H9 (cell line): ENCODE measurements around the gene EVI5. TPM values are rescaled to one million over a fixed set of nuclear protein-coding genes. Genes with fewer than 3 reads are reported as not detected.

Source experiments
- DNase-seq: peaks from one replicate; pipeline ENCODE4 v3.0.0-alpha.2; 2017
- H2AFZ ChIP-seq: one replicate; pipeline ENCODE4 v1.6.1; 2013; ENCODE audit warnings: mild to moderate bottlenecking, low read length, control low read depth, moderate library complexity
- H2AK5ac ChIP-seq: 2 replicates; pipeline ENCODE4 v1.6.1; 2013; ENCODE audit warnings: low read length, control low read depth, mixed read lengths; ENCODE audit not compliant: insufficient read length
- H2BK120ac ChIP-seq: one replicate; pipeline ENCODE4 v1.6.1; 2013; ENCODE audit warnings: low read depth, mild to moderate bottlenecking, low read length, control low read depth, inconsistent platforms; ENCODE audit not compliant: poor library complexity, severe bottlenecking
- H2BK12ac ChIP-seq: 2 replicates; pipeline ENCODE4 v1.6.1; 2013; ENCODE audit warnings: low read length, control low read depth, mixed read lengths, low read depth; ENCODE audit not compliant: insufficient read length
- H2BK15ac ChIP-seq: 2 replicates; pipeline ENCODE4 v1.6.1; 2013; ENCODE audit warnings: low read depth, low read length, control low read depth
- H2BK20ac ChIP-seq: one replicate; pipeline ENCODE4 v1.6.1; 2013; ENCODE audit warnings: low read depth, mild to moderate bottlenecking, low read length, control low read depth, inconsistent platforms; ENCODE audit not compliant: poor library complexity, severe bottlenecking
- H2BK5ac ChIP-seq: 2 replicates; pipeline ENCODE4 v1.6.1; 2013; ENCODE audit warnings: low read length, control low read depth, mixed read lengths; ENCODE audit not compliant: insufficient read length
- H3K14ac ChIP-seq: 2 replicates; pipeline ENCODE4 v1.6.1; 2013; ENCODE audit warnings: low read length, control low read depth; ENCODE audit not compliant: insufficient read depth
- H3K18ac ChIP-seq: 2 replicates; pipeline ENCODE4 v1.6.1; 2013; ENCODE audit warnings: low read depth, mild to moderate bottlenecking, mixed read lengths, low read length, control low read depth; ENCODE audit not compliant: insufficient read length
- H3K23ac ChIP-seq: 2 replicates; pipeline ENCODE4 v1.6.1; 2013; ENCODE audit warnings: low read length, control low read depth, mixed read lengths, low read depth; ENCODE audit not compliant: insufficient read length
- H3K23me2 ChIP-seq: 2 replicates; pipeline ENCODE4 v1.6.1; 2013; ENCODE audit warnings: low read depth, mild to moderate bottlenecking, mixed read lengths, low read length, control low read depth; ENCODE audit not compliant: insufficient read length, poor library complexity, severe bottlenecking
- H3K27ac ChIP-seq: 2 replicates; pipeline ENCODE4 v1.5.1; 2013; ENCODE audit warnings: low read length, control low read depth, mixed read lengths, low read depth; ENCODE audit not compliant: insufficient read length
- H3K27me3 ChIP-seq: 2 replicates; pipeline ENCODE4 v1.6.1; 2013; ENCODE audit warnings: low read length, control low read depth, inconsistent platforms; ENCODE audit not compliant: insufficient read depth
- H3K4ac ChIP-seq: 2 replicates; pipeline ENCODE4 v1.6.1; 2013; ENCODE audit warnings: low read depth, mild to moderate bottlenecking, control low read depth, inconsistent platforms, low read length, moderate library complexity
- H3K4me1 ChIP-seq: 2 replicates; pipeline ENCODE4 v1.6.1; 2013; ENCODE audit warnings: low read length, control low read depth, inconsistent platforms; ENCODE audit not compliant: insufficient read depth
- H3K4me2 ChIP-seq: 2 replicates; pipeline ENCODE4 v1.6.1; 2013; ENCODE audit warnings: low read length, control low read depth, mixed read lengths; ENCODE audit not compliant: insufficient read length, insufficient read depth
- H3K56ac ChIP-seq: 2 replicates; pipeline ENCODE4 v1.6.1; 2013; ENCODE audit warnings: low read depth, mild to moderate bottlenecking, mixed read lengths, low read length, control low read depth; ENCODE audit not compliant: insufficient read length
- H3K79me1 ChIP-seq: 2 replicates; pipeline ENCODE4 v1.6.1; 2013; ENCODE audit warnings: low read depth, mild to moderate bottlenecking, moderate library complexity, low read length, control low read depth, inconsistent platforms; ENCODE audit not compliant: insufficient read depth, poor library complexity, severe bottlenecking
- H3K79me2 ChIP-seq: 2 replicates; pipeline ENCODE4 v1.6.1; 2013; ENCODE audit warnings: low read length, control low read depth, inconsistent platforms; ENCODE audit not compliant: insufficient read depth
- H3K9ac ChIP-seq: 2 replicates; pipeline ENCODE4 v1.6.1; 2013; ENCODE audit warnings: low read length, control low read depth, mixed read lengths; ENCODE audit not compliant: insufficient read length; ENCODE audit errors: extremely low read depth
- H3K9me3 ChIP-seq: one replicate; pipeline ENCODE4 v1.6.1; 2013; ENCODE audit warnings: low read depth, low read length, inconsistent platforms; ENCODE audit not compliant: control insufficient read depth
- H3T11ph ChIP-seq: one replicate; pipeline ENCODE4 v1.6.1; 2013; ENCODE audit warnings: mild to moderate bottlenecking, low read length, control low read depth, inconsistent platforms
- H4K20me1 ChIP-seq: one replicate; pipeline ENCODE4 v1.6.1; 2013; ENCODE audit not compliant: control insufficient read depth, insufficient read length, insufficient read depth
- H4K5ac ChIP-seq: 2 replicates; pipeline ENCODE4 v1.6.1; 2013; ENCODE audit warnings: low read depth, mild to moderate bottlenecking, mixed read lengths, low read length, control low read depth; ENCODE audit not compliant: insufficient read length
- H4K8ac ChIP-seq: replicated peaks from 2 replicates; pipeline ENCODE4 v1.6.1; 2013; ENCODE audit warnings: low read length, control low read depth, mixed read lengths, low read depth; ENCODE audit not compliant: insufficient read length
- H4K91ac ChIP-seq: 2 replicates; pipeline ENCODE4 v1.6.1; 2013; ENCODE audit warnings: low read depth, mild to moderate bottlenecking, moderate library complexity, mixed read lengths, low read length, control low read depth; ENCODE audit not compliant: insufficient read length
- H3K27ac Mint-ChIP-seq, 3 experiments: 2 replicates in 2 of 3; 3 replicates in 1 of 3; pipeline ENCODE4 v1.8.0; 2020 to 2021; ENCODE audit warnings: mixed read lengths in 3 of 3, mild to moderate bottlenecking in 1 of 3, moderate library complexity in 1 of 3
- H3K27me3 Mint-ChIP-seq: 2 replicates; pipeline ENCODE4 v1.8.0; 2021; ENCODE audit warnings: low read depth, mild to moderate bottlenecking, moderate library complexity, mixed read lengths
- H3K36me3 Mint-ChIP-seq, 3 experiments: 2 replicates in 2 of 3; 3 replicates in 1 of 3; pipeline ENCODE4 v1.8.0; 2020 to 2021; ENCODE audit warnings: low read depth in 3 of 3, mixed read lengths in 3 of 3; ENCODE audit not compliant: insufficient read depth in 1 of 3
- H3K4me1 Mint-ChIP-seq, 2 experiments: 2 replicates each; pipeline ENCODE4 v1.8.0; 2020; ENCODE audit warnings: mixed read lengths in 2 of 2
- H3K4me3 Mint-ChIP-seq, 2 experiments: 2 replicates in 1 of 2; 3 replicates in 1 of 2; pipeline ENCODE4 v1.8.0; 2020 to 2021; ENCODE audit warnings: mild to moderate bottlenecking in 2 of 2, mixed read lengths in 2 of 2, moderate library complexity in 1 of 2
- H3K9me3 Mint-ChIP-seq, 2 experiments: 2 replicates in 1 of 2; 3 replicates in 1 of 2; pipeline ENCODE4 v1.8.0; 2020; ENCODE audit warnings: mild to moderate bottlenecking in 2 of 2, mixed read lengths in 2 of 2, moderate library complexity in 1 of 2
- WGBS: extraction: QIAGEN DNeasy Blood & Tissue Kit; methylation state at CpG from one replicate; pipeline ENCODE4 v1.1.7; 2013; ENCODE audit warnings: missing lambda C conversion rate, low lambda C conversion rate, mixed read lengths; ENCODE audit not compliant: insufficient read length; ENCODE audit errors: extremely low coverage; 5-methylcytosine and 5-hydroxymethylcytosine counted together
- total RNA-seq: library from RNA; stranded (reverse); gene quantifications from 2 replicates; pipeline ENCODE4 v1.2.1, GENCODE V29; 2021
- TF ChIP-seq, protein P1 (sequence below): fragments of 200-600 bp; sonication (generic); conservative IDR thresholded peaks from 3 replicates; pipeline ENCODE4 v1.8.0; 2021; ENCODE audit warnings: antibody characterized with exemption, mild to moderate bottlenecking

The EVI5 gene
- total RNA-seq, 1 experiment from 2014 or later, result 9.7 TPM

DNA sequence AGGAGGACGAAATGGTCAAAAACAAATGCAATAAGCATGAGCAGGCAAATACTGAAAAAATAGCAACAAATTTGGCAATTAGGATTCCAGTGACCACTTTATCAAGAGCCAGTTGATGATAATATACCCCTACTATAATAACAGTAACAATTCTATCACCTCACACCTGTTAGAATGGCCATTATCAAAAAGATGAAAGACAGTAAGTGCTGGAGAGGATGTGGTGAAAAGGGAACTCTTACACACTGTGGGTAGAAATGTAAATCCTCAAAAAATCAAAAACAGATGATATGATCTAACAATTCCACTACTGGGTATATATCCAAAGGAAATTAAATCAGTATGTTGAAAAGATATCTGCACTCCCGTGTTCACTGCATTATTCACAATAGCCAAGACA lies 183.9 kb downstream of the EVI5 start:
- H3K79me2 ChIP-seq, result no peaks in the 10 kb centered on the region
- H2AK5ac ChIP-seq, result no peak overlapping the region
- no peak overlapping the region for H4K8ac ChIP-seq
- H3K14ac ChIP-seq, result no peak overlapping the region
- Mint-ChIP-seq H3K36me3 (no peaks in the 10 kb centered on the region; a peak in 1 of 7 replicates), H3K4me1 (no peaks in the 10 kb centered on the region), H3K27me3 (no peaks in the 10 kb centered on the region), H3K4me3 (no peak overlapping the region), H3K9me3 (no peaks in the 10 kb centered on the region), H3K27ac (no peak overlapping the region; a peak in 2 of 7 replicates)
- no peak overlapping the region for H3K9ac ChIP-seq
- H3K4me1 ChIP-seq, result no peaks in the 10 kb centered on the region
- no peak overlapping the region for H3K4ac ChIP-seq
- H3K23me2 ChIP-seq, result no peaks in the 10 kb centered on the region
- H3T11ph ChIP-seq, result no peak overlapping the region
- no peak overlapping the region for H3K23ac ChIP-seq
- H3K79me1 ChIP-seq, result no peaks in the 10 kb centered on the region
- no peak overlapping the region for H3K4me2 ChIP-seq
- H4K20me1 ChIP-seq, result no peaks in the 10 kb centered on the region
- no peak overlapping the region for H4K5ac ChIP-seq
- no peak overlapping the region for H3K18ac ChIP-seq
- H4K91ac ChIP-seq, result no peak overlapping the region
- H3K9me3 ChIP-seq, result no peaks in the 10 kb centered on the region
- H3K56ac ChIP-seq, result no peak overlapping the region
- H2BK120ac ChIP-seq, result no peak overlapping the region
- H2BK5ac ChIP-seq, result no peak overlapping the region
- WGBS, result no CpG with 5 or more reads among the region's 2 CpGs
- H2BK15ac ChIP-seq, result no peak overlapping the region
- H3K27me3 ChIP-seq, result no peaks in the 10 kb centered on the region
- H2BK20ac ChIP-seq, result no peak overlapping the region
- no peak overlapping the region for H3K27ac ChIP-seq
- no peak overlapping the region for H2BK12ac ChIP-seq
- TF ChIP-seq, protein P1, sequence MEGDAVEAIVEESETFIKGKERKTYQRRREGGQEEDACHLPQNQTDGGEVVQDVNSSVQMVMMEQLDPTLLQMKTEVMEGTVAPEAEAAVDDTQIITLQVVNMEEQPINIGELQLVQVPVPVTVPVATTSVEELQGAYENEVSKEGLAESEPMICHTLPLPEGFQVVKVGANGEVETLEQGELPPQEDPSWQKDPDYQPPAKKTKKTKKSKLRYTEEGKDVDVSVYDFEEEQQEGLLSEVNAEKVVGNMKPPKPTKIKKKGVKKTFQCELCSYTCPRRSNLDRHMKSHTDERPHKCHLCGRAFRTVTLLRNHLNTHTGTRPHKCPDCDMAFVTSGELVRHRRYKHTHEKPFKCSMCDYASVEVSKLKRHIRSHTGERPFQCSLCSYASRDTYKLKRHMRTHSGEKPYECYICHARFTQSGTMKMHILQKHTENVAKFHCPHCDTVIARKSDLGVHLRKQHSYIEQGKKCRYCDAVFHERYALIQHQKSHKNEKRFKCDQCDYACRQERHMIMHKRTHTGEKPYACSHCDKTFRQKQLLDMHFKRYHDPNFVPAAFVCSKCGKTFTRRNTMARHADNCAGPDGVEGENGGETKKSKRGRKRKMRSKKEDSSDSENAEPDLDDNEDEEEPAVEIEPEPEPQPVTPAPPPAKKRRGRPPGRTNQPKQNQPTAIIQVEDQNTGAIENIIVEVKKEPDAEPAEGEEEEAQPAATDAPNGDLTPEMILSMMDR, result no peak
- no peak overlapping the region for H2AFZ ChIP-seq
- no peak for DNase-seq
